Uterus (tissue), 4 donors: ENCODE results near the gene RBM47. TPM values are rescaled to one million over a fixed set of nuclear protein-coding genes. Genes with fewer than 3 reads are reported as not detected.
A peak's percentile ranks its signal among the peaks of the same experiment; 100 is the strongest.

Experiments used
- DNase-seq, 2 donors: peaks; one replicate each; pipeline ENCODE4 v3.0.0-alpha.2; 2019 to 2020
- H3K27ac ChIP-seq, 2 donors: fragments of 200-600 bp; sonication (generic); 1 replicate in 1 of 2; 2 replicates in 1 of 2; pipeline ENCODE4 v1.5.1; 2016 to 2018
- H3K27me3 ChIP-seq, 2 donors: fragments of 200-600 bp; sonication (generic); one replicate each; pipeline ENCODE4 v1.5.1; 2018 to 2019; ENCODE audit warnings: control low read depth in 1 of 2
- H3K36me3 ChIP-seq, 2 donors: fragments of 200-600 bp; sonication (generic); one replicate each; pipeline ENCODE4 v1.5.1; 2019; ENCODE audit warnings: control low read depth in 1 of 2
- H3K4me1 ChIP-seq, 2 donors: fragments of 200-600 bp; sonication (generic); one replicate each; pipeline ENCODE4 v1.5.1; 2018 to 2019; ENCODE audit warnings: control low read depth in 1 of 2
- H3K4me3 ChIP-seq, 2 donors: fragments of 200-600 bp; sonication (generic); 1 replicate in 1 of 2; 2 replicates in 1 of 2; pipeline ENCODE4 v1.5.1; 2018 to 2019; ENCODE audit warnings: mild to moderate bottlenecking in 1 of 2
- H3K9me3 ChIP-seq, 2 donors: fragments of 200-600 bp; sonication (generic); one replicate each; pipeline ENCODE4 v1.5.1; 2019; ENCODE audit warnings: control low read depth in 1 of 2
- CTCF ChIP-seq, 4 experiments: fragments of 200-600 bp in 2 of 4; fragments of 450-650 bp in 2 of 4; sonication (generic) in 2 of 4; IDR thresholded peaks; one replicate each; pipeline ENCODE4 v1.5.1; 2016 to 2019; ENCODE audit warnings: antibody characterized with exemption in 4 of 4, mild to moderate bottlenecking in 2 of 4, moderate library complexity in 1 of 4
- POLR2A ChIP-seq, 2 donors: fragments of 450-650 bp; IDR thresholded peaks; one replicate each; pipeline ENCODE4 v1.6.1; 2016; ENCODE audit warnings: antibody characterized with exemption in 2 of 2, mild to moderate bottlenecking in 1 of 2, moderate library complexity in 1 of 2
- intact Hi-C: fragments of 100-400 bp; cut with DNase I; formaldehyde crosslinking; loops from one replicate; pipeline ENCODE4 v1.15.1; 2023; ENCODE audit warnings: low total_unique reads
- total RNA-seq, 4 donors: library from RNA; depleted of rRNA in 3 of 4; stranded (reverse); fragments of >200 nt in 3 of 4; gene quantifications; one replicate each; pipeline versions ENCODE4 v1.1.0 to v1.2.4, GENCODE V29; 2014 to 2023
- donor health status: DM: yes; HTN: yes; CAD: no.

The RBM47 gene
- total RNA-seq, 4 donors from 2014 or later: 3.8 to 22.3 (median 6.8) TPM

- intact Hi-C loops: no loop called here
- Histone ChIP-seq H3K27me3 (no peaks in the 10 kb centered on the region), H3K36me3 (no peaks in the 10 kb centered on the region), H3K4me3 (no peak overlapping the region), H3K27ac (no peak overlapping the region), H3K4me1 (no peaks in the 10 kb centered on the region), H3K9me3 (no peaks in the 10 kb centered on the region)
- TF ChIP-seq CTCF (IDR thresholded peaks at IDR 0.05) (no peak), POLR2A (IDR thresholded peaks at IDR 0.05) (no peak)
- no peak for DNase-seq
Measured at GRCh38 chr4:40530961-40531635, 98.6 kb downstream of the RBM47 start.

GRCh38 chr4:40526741-40527140 lies 102.9 kb downstream of the RBM47 start:
- H3K9me3 ChIP-seq: no peaks in the 10 kb centered on the region
- no peaks in the 10 kb centered on the region for H3K36me3 ChIP-seq
- TF ChIP-seq POLR2A (IDR thresholded peaks at IDR 0.05) (no peak), CTCF (IDR thresholded peaks at IDR 0.05) (no peak)
- no peak for DNase-seq
- no peaks in the 10 kb centered on the region for H3K4me1 ChIP-seq
- intact Hi-C loops: no loop called here
- H3K27me3 ChIP-seq: no peaks in the 10 kb centered on the region
- peak overlapping the region in 1 of 2 donors; percentile 40 for H3K27ac ChIP-seq
- H3K4me3 ChIP-seq: no peak overlapping the region

GRCh38 chr4:40525752-40526598 lies 103.7 kb downstream of the RBM47 start:
- no peak for TF ChIP-seq POLR2A (IDR thresholded peaks at IDR 0.05)
- no peak for TF ChIP-seq CTCF (IDR thresholded peaks at IDR 0.05)
- no peaks in the 10 kb centered on the region for H3K9me3 ChIP-seq
- intact Hi-C loops: no loop called here
- H3K27me3 ChIP-seq: no peaks in the 10 kb centered on the region
- H3K27ac ChIP-seq: peak overlapping the region; percentile 52 to 56
- DNase-seq: peak; percentile 28 to 40
- H3K36me3 ChIP-seq: no peaks in the 10 kb centered on the region
- H3K4me3 ChIP-seq: no peak overlapping the region
- no peaks in the 10 kb centered on the region for H3K4me1 ChIP-seq

GRCh38 chr4:40524366-40525041 lies 105.2 kb downstream of the RBM47 start:
- Histone ChIP-seq H3K36me3 (no peaks in the 10 kb centered on the region), H3K27me3 (no peaks in the 10 kb centered on the region), H3K9me3 (no peaks in the 10 kb centered on the region), H3K4me3 (no peak overlapping the region), H3K27ac (no peak overlapping the region), H3K4me1 (no peaks in the 10 kb centered on the region)
- intact Hi-C loops: no loop called here
- no peak for DNase-seq
- TF ChIP-seq CTCF (IDR thresholded peaks at IDR 0.05) (no peak), POLR2A (IDR thresholded peaks at IDR 0.05) (no peak)

- H3K27ac ChIP-seq: no peak overlapping the region
- no peak overlapping the region for H3K4me3 ChIP-seq
- H3K27me3 ChIP-seq: no peaks in the 10 kb centered on the region
- intact Hi-C loops: no loop called here
- no peaks in the 10 kb centered on the region for H3K4me1 ChIP-seq
- no peak for DNase-seq
- TF ChIP-seq POLR2A (IDR thresholded peaks at IDR 0.05) (no peak), CTCF (IDR thresholded peaks at IDR 0.05) (no peak)
- no peaks in the 10 kb centered on the region for H3K36me3 ChIP-seq
- no peaks in the 10 kb centered on the region for H3K9me3 ChIP-seq
Measured at GRCh38 chr4:40523581-40523980, 106.1 kb downstream of the RBM47 start.
